Pancreas (tissue), 10 donors: ENCODE measurements around the gene DHRSX. TPM values are rescaled to one million over a fixed set of nuclear protein-coding genes. Genes with fewer than 3 reads are reported as not detected.

Source experiments
- ATAC-seq, 4 donors: fragments of 200-7000 bp; cut with Tn5 transposase; one replicate each; pipeline versions ENCODE4 v1.8.0 to v1.9.1; 2020; ENCODE audit warnings: mild to moderate bottlenecking in 4 of 4, moderate library complexity in 4 of 4
- DNase-seq, 6 donors: peaks; one replicate each; pipeline ENCODE4 v3.0.0-alpha.2; 2020
- FAIRE-seq: peaks from 2 replicates; lab custom pipeline; 2012; peaks lifted over from hg19 to GRCh38; lab: Jason Lieb, UNC
- H3K27ac ChIP-seq, 4 donors: fragments of 200-600 bp; sonication (generic); 1 replicate in 3 of 4; 2 replicates in 1 of 4; pipeline versions ENCODE4 v1.5.0 to v1.8.0; 2020
- H3K27me3 ChIP-seq, 4 donors: fragments of 200-600 bp; one replicate each; pipeline ENCODE4 v1.8.0; 2021
- H3K36me3 ChIP-seq, 3 donors: fragments of 200-600 bp; sonication (generic) in 1 of 3; one replicate each; pipeline versions ENCODE4 v1.5.0 to v1.8.0; 2020 to 2021
- H3K4me1 ChIP-seq, 3 donors: fragments of 200-600 bp; one replicate each; pipeline ENCODE4 v1.8.0; 2021
- H3K4me3 ChIP-seq, 4 donors: fragments of 200-600 bp; sonication (generic) in 2 of 4; one replicate each; pipeline versions ENCODE4 v1.5.0 to v1.8.0; 2020 to 2021
- H3K9me3 ChIP-seq, 4 donors: fragments of 200-600 bp; one replicate each; pipeline ENCODE4 v1.8.0; 2021
- CTCF ChIP-seq, 4 donors: fragments of 200-600 bp; sonication (generic) in 3 of 4; IDR thresholded peaks; one replicate each; pipeline versions ENCODE4 v1.5.0 to v1.8.0; 2021; ENCODE audit warnings: antibody characterized with exemption in 4 of 4
- WGBS, 2 donors: extraction: QIAGEN DNeasy Blood & Tissue Kit; methylation state at CpG; one replicate each; pipeline ENCODE4 v1.1.7; 2013; 5-methylcytosine and 5-hydroxymethylcytosine counted together
- intact Hi-C, 3 donors: fragments of 100-400 bp; cut with DNase I; formaldehyde crosslinking; loops; one replicate each; pipeline versions ENCODE4 v1.11.1 to v1.14.2; 2022
- polyA plus RNA-seq, 2 donors: library from polyadenylated mRNA; stranded (reverse); fragments of 200-250 nt; gene quantifications; one replicate each; pipeline ENCODE4 v1.2.3, GENCODE V29; 2013
- total RNA-seq, 6 donors: library from RNA; stranded (reverse); fragmentation: NEBNext Ultra II Directional in 4 of 6; extraction: Animal tissue kit (Norgen Biotek cat#: 25700) in 4 of 6; gene quantifications; one replicate each; pipeline versions ENCODE4 v1.2.1 to v1.2.4, GENCODE V29; 2021 to 2023
- donor health status: healthy with polysubstance abuse.
- donor health status: DM: no; HTN: no; CAD: no; lungs with moderate emphysema.
- donor health status: DM: no; HTN: no; CAD: no.
- donor health status: control.
- donor health status: control.
- donor health status: Bipolar disorder and iron deficiency.
- donor health status: DM: yes; HTN: yes; CAD: no.
- donor health status: DM: no; HTN: no; CAD: no.
- donor health status: DM: no; HTN: no; CAD: no.
- donor health status: DM: yes; HTN: yes; CAD: no.

Gene DHRSX
- total and polyA plus RNA-seq, 8 donors: 8.1 to 26.5 (median 17.2) TPM

GRCh38 chrX:2193273-2193592 lies 307.5 kb downstream of the DHRSX start:
- Histone ChIP-seq H3K4me3 (no peak overlapping the region), H3K27me3 (no peaks in the 10 kb centered on the region), H3K4me1 (no peaks in the 10 kb centered on the region), H3K9me3 (no peaks in the 10 kb centered on the region), H3K36me3 (no peaks in the 10 kb centered on the region), H3K27ac (no peak overlapping the region)
- no peak for FAIRE-seq
- DNase-seq: no peak
- TF ChIP-seq CTCF (IDR thresholded peaks at IDR 0.05): no peak
- intact Hi-C loops: no loop called here
- ATAC-seq: no peak
- 83 to 91% methylated on average over 3 of the region's 3 CpGs for WGBS, 2 donors

GRCh38 chrX:2192584-2193272 lies 308.0 kb downstream of the DHRSX start:
- H3K36me3 ChIP-seq: no peaks in the 10 kb centered on the region
- DNase-seq (no peak), FAIRE-seq (no peak), ATAC-seq (no peak)
- WGBS, 2 donors: 69 to 70% methylated on average over 12 of the region's 12 CpGs
- H3K4me3 ChIP-seq: no peak overlapping the region
- H3K9me3 ChIP-seq: no peaks in the 10 kb centered on the region
- H3K4me1 ChIP-seq: no peaks in the 10 kb centered on the region
- no peak overlapping the region for H3K27ac ChIP-seq
- no peaks in the 10 kb centered on the region for H3K27me3 ChIP-seq
- intact Hi-C loops: no loop called here
- no peak for TF ChIP-seq CTCF (IDR thresholded peaks at IDR 0.05)

GRCh38 chrX:2188840-2189239 lies 311.9 kb downstream of the DHRSX start:
- Histone ChIP-seq H3K4me3 (no peak overlapping the region), H3K27me3 (no peaks in the 10 kb centered on the region), H3K36me3 (no peaks in the 10 kb centered on the region), H3K4me1 (no peaks in the 10 kb centered on the region), H3K27ac (no peak overlapping the region), H3K9me3 (no peaks in the 10 kb centered on the region)
- intact Hi-C loops: no loop called here
- WGBS, 2 donors: 74 to 75% methylated on average over 7 of the region's 7 CpGs
- ATAC-seq (no peak), FAIRE-seq (no peak), DNase-seq (no peak)
- TF ChIP-seq CTCF (IDR thresholded peaks at IDR 0.05): no peak

- H3K4me3 ChIP-seq: no peak overlapping the region
- H3K36me3 ChIP-seq: no peaks in the 10 kb centered on the region
- DNase-seq (no peak), ATAC-seq (no peak), FAIRE-seq (no peak)
- H3K4me1 ChIP-seq: no peaks in the 10 kb centered on the region
- intact Hi-C loops: no loop called here
- H3K9me3 ChIP-seq: no peaks in the 10 kb centered on the region
- no peak for TF ChIP-seq CTCF (IDR thresholded peaks at IDR 0.05)
- 37 to 52% methylated on average over 14 of the region's 14 CpGs for WGBS, 2 donors
- H3K27me3 ChIP-seq: no peaks in the 10 kb centered on the region
- no peak overlapping the region for H3K27ac ChIP-seq
Observed at GRCh38 chrX:2188330-2188792, 312.4 kb downstream of the DHRSX start.

GRCh38 chrX:2187352-2188115 lies 313.2 kb downstream of the DHRSX start:
- DNase-seq (no peak), ATAC-seq (no peak), FAIRE-seq (no peak)
- intact Hi-C loops: no loop called here
- no peak for TF ChIP-seq CTCF (IDR thresholded peaks at IDR 0.05)
- Histone ChIP-seq H3K9me3 (no peaks in the 10 kb centered on the region), H3K4me1 (no peaks in the 10 kb centered on the region), H3K36me3 (no peaks in the 10 kb centered on the region), H3K27me3 (no peaks in the 10 kb centered on the region), H3K4me3 (no peak overlapping the region), H3K27ac (no peak overlapping the region)
- WGBS, 2 donors: 85 to 94% methylated on average over 14 to 15 of the region's 15 CpGs
